Measurements from ENCODE around the gene CAMK1D. TPM values are rescaled to one million over a fixed set of nuclear protein-coding genes. Genes with fewer than 3 reads are reported as not detected.

Gene CAMK1D
- total and polyA plus RNA-seq, 2 of the 4 experiments (the other 2 are of a cell fraction) = 5.0 to 5.3 TPM

- no peak overlapping the region for H3K4me2 ChIP-seq (ENCODE audit: low read depth, low read length)
- H2BK20ac ChIP-seq (ENCODE audit: low read depth, low read length) = no peak overlapping the region
- no peaks in the 10 kb centered on the region for H3K36me3 ChIP-seq (ENCODE audit: control insufficient read depth, insufficient read depth, low read length)
- H4K20me1 ChIP-seq (ENCODE audit: insufficient read depth, low read length) = no peaks in the 10 kb centered on the region
- no peak overlapping the region for H2BK120ac ChIP-seq (ENCODE audit: low read depth, low read length)
- in situ Hi-C loops (cut with MboI; ENCODE audit: low sequenced_read_pairs) = no loop called here
- no peak overlapping the region; the same call in 1 of the 2 replicates for H3K18ac ChIP-seq (ENCODE audit: low read depth, low read length)
- no peak overlapping the region for H4K91ac ChIP-seq (ENCODE audit: insufficient read depth, low read depth, low read length)
- no peaks in the 10 kb centered on the region for H3K9me1 ChIP-seq (ENCODE audit: insufficient read depth, low read length)
- no peak overlapping the region for H2AFZ ChIP-seq (replicated peaks; ENCODE audit: low read length, poor library complexity)
- POLR2A ChIA-PET (ENCODE audit: unreplicated experiment) = no interaction called here
- H3K14ac ChIP-seq (replicated peaks; ENCODE audit: low read depth, low read length) = no peak overlapping the region
- H3K23ac ChIP-seq (ENCODE audit: low read depth, low read length) = no peak overlapping the region
- intact Hi-C loops (cut with micrococcal nuclease) = no loop called here
- no peak overlapping the region for H2BK5ac ChIP-seq (ENCODE audit: low read depth, low read length, poor library complexity, severe bottlenecking)
- no peaks in the 10 kb centered on the region for H3K79me1 ChIP-seq (ENCODE audit: low read depth in 1 of 2, low read length in 2 of 2)
- 67% methylated on average over 3 of the region's 12 CpGs; no CpG with 5 or more reads in 1 of the 2 experiments for WGBS, 2 experiments (ENCODE audit: extremely low coverage in 2 of 2, insufficient read length in 1 of 2)
- no peak overlapping the region for H3K4me3 ChIP-seq (ENCODE audit: insufficient read depth, low read depth, low read length)
- no peak for DNase-seq
- no peak overlapping the region for H3K9ac ChIP-seq (ENCODE audit: low read depth, low read length)
- BruUV-seq (replicated peaks) = no TSS peak
- H3K56ac ChIP-seq (ENCODE audit: extremely low read depth, insufficient read depth, low read length) = no peak overlapping the region
- no peak overlapping the region for H3K4ac ChIP-seq (ENCODE audit: low read depth, low read length)
- TF ChIP-seq NFE2L2 (IDR thresholded peaks at IDR 0.05; ENCODE audit: low read depth, low read length) (no peak), RAD21 (IDR thresholded peaks at IDR 0.05; ENCODE audit: low read length) (no peak), CEBPB (IDR thresholded peaks at IDR 0.05; ENCODE audit: low read depth, low read length) (no peak), MXI1 (IDR thresholded peaks at IDR 0.05; ENCODE audit: borderline replicate concordance, low read depth, low read length) (no peak), MAFK (IDR thresholded peaks at IDR 0.05; ENCODE audit: low read depth, low read length) (no peak), FOS (IDR thresholded peaks at IDR 0.05; ENCODE audit: low read depth, low read length) (no peak), RCOR1 (IDR thresholded peaks at IDR 0.05; ENCODE audit: insufficient replicate concordance, low read length) (no peak), SMC3 (IDR thresholded peaks at IDR 0.05; ENCODE audit: low read depth, low read length) (no peak), MAZ (IDR thresholded peaks at IDR 0.05; ENCODE audit: borderline replicate concordance, low read depth, low read length) (no peak), BHLHE40 (IDR thresholded peaks at IDR 0.05; ENCODE audit: low read depth, low read length) (no peak), CHD1 (IDR thresholded peaks at IDR 0.05; ENCODE audit: low read depth, low read length) (no peak)
- TF ChIP-seq, protein P1, sequence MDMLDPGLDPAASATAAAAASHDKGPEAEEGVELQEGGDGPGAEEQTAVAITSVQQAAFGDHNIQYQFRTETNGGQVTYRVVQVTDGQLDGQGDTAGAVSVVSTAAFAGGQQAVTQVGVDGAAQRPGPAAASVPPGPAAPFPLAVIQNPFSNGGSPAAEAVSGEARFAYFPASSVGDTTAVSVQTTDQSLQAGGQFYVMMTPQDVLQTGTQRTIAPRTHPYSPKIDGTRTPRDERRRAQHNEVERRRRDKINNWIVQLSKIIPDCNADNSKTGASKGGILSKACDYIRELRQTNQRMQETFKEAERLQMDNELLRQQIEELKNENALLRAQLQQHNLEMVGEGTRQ (IDR thresholded peaks at IDR 0.05; ENCODE audit: low read depth, low read length) = no peak
- TF ChIP-seq, protein P2, sequence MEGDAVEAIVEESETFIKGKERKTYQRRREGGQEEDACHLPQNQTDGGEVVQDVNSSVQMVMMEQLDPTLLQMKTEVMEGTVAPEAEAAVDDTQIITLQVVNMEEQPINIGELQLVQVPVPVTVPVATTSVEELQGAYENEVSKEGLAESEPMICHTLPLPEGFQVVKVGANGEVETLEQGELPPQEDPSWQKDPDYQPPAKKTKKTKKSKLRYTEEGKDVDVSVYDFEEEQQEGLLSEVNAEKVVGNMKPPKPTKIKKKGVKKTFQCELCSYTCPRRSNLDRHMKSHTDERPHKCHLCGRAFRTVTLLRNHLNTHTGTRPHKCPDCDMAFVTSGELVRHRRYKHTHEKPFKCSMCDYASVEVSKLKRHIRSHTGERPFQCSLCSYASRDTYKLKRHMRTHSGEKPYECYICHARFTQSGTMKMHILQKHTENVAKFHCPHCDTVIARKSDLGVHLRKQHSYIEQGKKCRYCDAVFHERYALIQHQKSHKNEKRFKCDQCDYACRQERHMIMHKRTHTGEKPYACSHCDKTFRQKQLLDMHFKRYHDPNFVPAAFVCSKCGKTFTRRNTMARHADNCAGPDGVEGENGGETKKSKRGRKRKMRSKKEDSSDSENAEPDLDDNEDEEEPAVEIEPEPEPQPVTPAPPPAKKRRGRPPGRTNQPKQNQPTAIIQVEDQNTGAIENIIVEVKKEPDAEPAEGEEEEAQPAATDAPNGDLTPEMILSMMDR (conservative IDR thresholded peaks at IDR 0.05; ENCODE audit: low read depth, low read length) = no peak
- no peak overlapping the region for H3K27ac ChIP-seq (ENCODE audit: insufficient read depth, low read length)
- no peak for ATAC-seq (ENCODE audit: low read depth)
- CTCF ChIA-PET = no interaction called here
- no peak overlapping the region for H4K8ac ChIP-seq (ENCODE audit: low read depth in 2 of 2, low read length in 2 of 2)
- no peaks in the 10 kb centered on the region for H3K9me3 ChIP-seq (ENCODE audit: control insufficient read depth, insufficient read depth, low read length)
- H2AK9ac ChIP-seq (replicated peaks; ENCODE audit: low read depth, low read length, poor library complexity) = no peak overlapping the region
- H4K5ac ChIP-seq (ENCODE audit: low read depth, low read length) = peak overlapping the region; percentile 40; the same call in 1 of the 2 replicates
- peaks cover 8% of the 10 kb centered on the region; the same call in 1 of the 2 replicates for H3K4me1 ChIP-seq (ENCODE audit: control insufficient read depth, insufficient read depth, low read length)
- H2AK5ac ChIP-seq (ENCODE audit: low read depth, low read length) = no peak overlapping the region
- no peaks in the 10 kb centered on the region for H3K27me3 ChIP-seq (ENCODE audit: control insufficient read depth, insufficient read depth, low read length)
- no peak overlapping the region for H2BK15ac ChIP-seq (ENCODE audit: low read depth, low read length)
- dilution Hi-C loops (cut with HindIII; ENCODE audit: low sequenced_read_pairs, unreplicated experiment) = no loop called here
These were observed 257.1 kb downstream of the CAMK1D start for GRCh38 chr10:12606461-12606860.

Data from IMR-90 (cell line).